Sigmoid colon (tissue), 7 donors: ENCODE data around the gene MTRF1. TPM values are rescaled to one million over a fixed set of nuclear protein-coding genes. Genes with fewer than 3 reads are reported as not detected.

Source experiments
- DNase-seq: peaks from one replicate; pipeline ENCODE4 v3.0.0-alpha.2; 2019
- H3K27ac ChIP-seq, 4 donors: fragments of 200-600 bp; sonication (generic); one replicate each; pipeline ENCODE4 v1.5.1; 2016 to 2019; ENCODE audit warnings: mild to moderate bottlenecking in 1 of 4
- H3K27me3 ChIP-seq, 3 donors: fragments of 200-600 bp; sonication (generic); one replicate each; pipeline ENCODE4 v1.5.1; 2019; ENCODE audit warnings: mild to moderate bottlenecking in 1 of 3
- H3K36me3 ChIP-seq, 4 donors: fragments of 200-600 bp; sonication (generic); one replicate each; pipeline ENCODE4 v1.5.1; 2016 to 2019
- H3K4me1 ChIP-seq, 4 donors: fragments of 200-600 bp; sonication (generic); one replicate each; pipeline ENCODE4 v1.5.1; 2017 to 2019
- H3K4me3 ChIP-seq, 4 donors: fragments of 200-600 bp; sonication (generic); one replicate each; pipeline ENCODE4 v1.5.1; 2017 to 2019; ENCODE audit warnings: mild to moderate bottlenecking in 2 of 4, moderate library complexity in 1 of 4
- H3K9me3 ChIP-seq, 4 donors: fragments of 200-600 bp in 3 of 4; sonication (generic) in 3 of 4; one replicate each; pipeline versions ENCODE4 v1.5.1 to v1.6.1; 2013 to 2019
- EP300 ChIP-seq, 4 donors: sonication (generic); formaldehyde crosslinking; IDR thresholded peaks; one replicate each; pipeline ENCODE4 v1.6.1; 2017; ENCODE audit warnings: antibody characterized with exemption in 4 of 4
- POLR2A ChIP-seq, 2 donors: fragments of 450-650 bp; IDR thresholded peaks; one replicate each; pipeline ENCODE4 v1.6.1; 2016; ENCODE audit warnings: antibody characterized with exemption in 2 of 2, mild to moderate bottlenecking in 2 of 2, moderate library complexity in 2 of 2
- POLR2AphosphoS5 ChIP-seq, 4 donors: sonication (generic); formaldehyde crosslinking; IDR thresholded peaks; one replicate each; pipeline ENCODE4 v1.6.1; 2017; ENCODE audit warnings: antibody characterized with exemption in 4 of 4
- WGBS, 2 donors: extraction: QIAGEN DNeasy Blood & Tissue Kit; methylation state at CpG; one replicate each; pipeline ENCODE4 v1.1.7; 2013; 5-methylcytosine and 5-hydroxymethylcytosine counted together
- intact Hi-C: fragments of 100-400 bp; cut with DNase I; formaldehyde crosslinking; loops from one replicate; pipeline ENCODE4 v1.15.1; 2023
- polyA plus RNA-seq, 3 donors: library from polyadenylated mRNA; stranded (reverse); fragments of 200-250 nt; gene quantifications; one replicate each; pipeline ENCODE4 v1.2.3, GENCODE V29; 2013
- total RNA-seq, 4 donors: library from RNA; depleted of rRNA; stranded (reverse); fragments of >200 nt; gene quantifications; one replicate each; pipeline ENCODE4 v1.1.0, GENCODE V29; 2016
- TF ChIP-seq, protein P1 (sequence below), 4 experiments: fragments of 450-650 bp in 3 of 4; fragments of 200-600 bp in 1 of 4; IDR thresholded peaks; one replicate each; pipeline ENCODE4 v1.5.1; 2016 to 2019; ENCODE audit warnings: antibody characterized with exemption in 4 of 4, mild to moderate bottlenecking in 3 of 4, moderate library complexity in 2 of 4
- donor health status: healthy with polysubstance abuse.
- donor health status: Bipolar disorder and iron deficiency.
- donor health status: healthy.

The MTRF1 gene
- total and polyA plus RNA-seq, 7 donors: 9.0 to 19.9 (median 12.5) TPM

GRCh38 chr13:41200126-41200525, 63.2 kb downstream of the MTRF1 start:
- TF ChIP-seq POLR2A (IDR thresholded peaks at IDR 0.05) (no peak), EP300 (IDR thresholded peaks at IDR 0.05) (no peak), POLR2AphosphoS5 (IDR thresholded peaks at IDR 0.05) (no peak)
- TF ChIP-seq, protein P1, sequence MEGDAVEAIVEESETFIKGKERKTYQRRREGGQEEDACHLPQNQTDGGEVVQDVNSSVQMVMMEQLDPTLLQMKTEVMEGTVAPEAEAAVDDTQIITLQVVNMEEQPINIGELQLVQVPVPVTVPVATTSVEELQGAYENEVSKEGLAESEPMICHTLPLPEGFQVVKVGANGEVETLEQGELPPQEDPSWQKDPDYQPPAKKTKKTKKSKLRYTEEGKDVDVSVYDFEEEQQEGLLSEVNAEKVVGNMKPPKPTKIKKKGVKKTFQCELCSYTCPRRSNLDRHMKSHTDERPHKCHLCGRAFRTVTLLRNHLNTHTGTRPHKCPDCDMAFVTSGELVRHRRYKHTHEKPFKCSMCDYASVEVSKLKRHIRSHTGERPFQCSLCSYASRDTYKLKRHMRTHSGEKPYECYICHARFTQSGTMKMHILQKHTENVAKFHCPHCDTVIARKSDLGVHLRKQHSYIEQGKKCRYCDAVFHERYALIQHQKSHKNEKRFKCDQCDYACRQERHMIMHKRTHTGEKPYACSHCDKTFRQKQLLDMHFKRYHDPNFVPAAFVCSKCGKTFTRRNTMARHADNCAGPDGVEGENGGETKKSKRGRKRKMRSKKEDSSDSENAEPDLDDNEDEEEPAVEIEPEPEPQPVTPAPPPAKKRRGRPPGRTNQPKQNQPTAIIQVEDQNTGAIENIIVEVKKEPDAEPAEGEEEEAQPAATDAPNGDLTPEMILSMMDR (IDR thresholded peaks at IDR 0.05): no peak
- 93 to 94% methylated on average over 4 of the region's 4 CpGs for WGBS, 2 donors
- DNase-seq: no peak
- no peak overlapping the region for H3K27ac ChIP-seq
- H3K4me1 ChIP-seq: no peaks in the 10 kb centered on the region
- no peak overlapping the region for H3K4me3 ChIP-seq
- no peaks in the 10 kb centered on the region for H3K9me3 ChIP-seq
- intact Hi-C loops: no loop called here
- H3K27me3 ChIP-seq: no peaks in the 10 kb centered on the region
- no peaks in the 10 kb centered on the region for H3K36me3 ChIP-seq

- Histone ChIP-seq H3K4me1 (no peaks in the 10 kb centered on the region), H3K9me3 (no peaks in the 10 kb centered on the region), H3K27me3 (no peaks in the 10 kb centered on the region), H3K36me3 (no peaks in the 10 kb centered on the region), H3K27ac (no peak overlapping the region), H3K4me3 (no peak overlapping the region)
- TF ChIP-seq POLR2AphosphoS5 (IDR thresholded peaks at IDR 0.05): no peak
- TF ChIP-seq EP300 (IDR thresholded peaks at IDR 0.05): no peak
- no peak for TF ChIP-seq POLR2A (IDR thresholded peaks at IDR 0.05)
- TF ChIP-seq, protein P1 (IDR thresholded peaks at IDR 0.05): no peak
- DNase-seq: no peak
- 68 to 85% methylated on average over 2 of the region's 2 CpGs for WGBS, 2 donors
- intact Hi-C loops: loop anchor here (5.0 to 10.0 kb wide), 2 partner anchors 63 to 275 kb away; partner anchors contain the start of gene MTRF1
These were observed 63.9 kb downstream of the MTRF1 start for GRCh38 chr13:41199526-41199925.

DNA sequence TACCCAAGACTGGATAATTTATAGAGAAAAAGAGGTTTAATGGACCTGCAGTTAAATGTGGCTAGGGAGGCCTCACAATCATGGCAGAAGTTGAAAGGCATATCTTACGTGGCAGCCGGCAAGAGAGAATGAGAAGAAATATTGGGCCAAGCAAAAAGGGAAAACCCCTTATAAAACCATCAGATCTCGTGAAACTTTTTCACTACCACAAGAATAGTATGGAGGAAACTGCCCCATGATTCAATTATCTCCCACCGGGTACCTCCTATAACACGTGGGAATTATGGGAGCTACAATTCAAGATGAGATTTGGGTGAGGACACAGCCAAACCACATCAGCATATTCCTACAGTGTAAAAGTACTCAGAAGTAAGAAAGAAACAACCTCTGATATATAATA, 64.3 kb downstream of the MTRF1 start:
- Histone ChIP-seq H3K4me3 (no peak overlapping the region), H3K27ac (no peak overlapping the region), H3K27me3 (no peaks in the 10 kb centered on the region), H3K9me3 (no peaks in the 10 kb centered on the region), H3K36me3 (no peaks in the 10 kb centered on the region), H3K4me1 (peaks cover 0 to under 1% (median 0%) of the 10 kb centered on the region in 4 donors)
- no peak for TF ChIP-seq POLR2AphosphoS5 (IDR thresholded peaks at IDR 0.05)
- TF ChIP-seq POLR2A (IDR thresholded peaks at IDR 0.05): no peak
- no peak for TF ChIP-seq EP300 (IDR thresholded peaks at IDR 0.05)
- TF ChIP-seq, protein P1 (IDR thresholded peaks at IDR 0.05): no peak
- WGBS, 2 donors: 48 to 82% methylated on average over 5 of the region's 5 CpGs
- no peak for DNase-seq
- intact Hi-C loops: loop anchor here (5.0 to 10.0 kb wide), 2 partner anchors 63 to 274 kb away; partner anchors contain the start of gene MTRF1

GRCh38 chr13:41196620-41197019, 66.8 kb downstream of the MTRF1 start:
- Histone ChIP-seq H3K9me3 (no peaks in the 10 kb centered on the region), H3K27me3 (no peaks in the 10 kb centered on the region), H3K4me3 (no peak overlapping the region), H3K4me1 (peaks cover 0 to 24% (median 20%) of the 10 kb centered on the region in 4 donors), H3K36me3 (no peaks in the 10 kb centered on the region), H3K27ac (no peak overlapping the region)
- intact Hi-C loops: loop anchor here (5.0 to 10.0 kb wide), 2 partner anchors 66 to 272 kb away; partner anchors contain the start of gene MTRF1
- DNase-seq: no peak
- TF ChIP-seq EP300 (IDR thresholded peaks at IDR 0.05): no peak
- TF ChIP-seq, protein P1 (IDR thresholded peaks at IDR 0.05): no peak
- no peak for TF ChIP-seq POLR2AphosphoS5 (IDR thresholded peaks at IDR 0.05)
- TF ChIP-seq POLR2A (IDR thresholded peaks at IDR 0.05): no peak
- 63 to 76% methylated on average over 2 of the region's 2 CpGs for WGBS, 2 donors

- intact Hi-C loops: loop anchor here (5.0 to 10.0 kb wide), 2 partner anchors 66 to 271 kb away; partner anchors contain the start of gene MTRF1
- no peak for DNase-seq
- Histone ChIP-seq H3K4me3 (no peak overlapping the region), H3K9me3 (no peaks in the 10 kb centered on the region), H3K27ac (no peak overlapping the region), H3K4me1 (peaks cover 0 to 30% (median 22%) of the 10 kb centered on the region in 4 donors), H3K27me3 (no peaks in the 10 kb centered on the region), H3K36me3 (no peaks in the 10 kb centered on the region)
- TF ChIP-seq POLR2AphosphoS5 (IDR thresholded peaks at IDR 0.05) (no peak), POLR2A (IDR thresholded peaks at IDR 0.05) (no peak), EP300 (IDR thresholded peaks at IDR 0.05) (no peak)
- TF ChIP-seq, protein P1 (IDR thresholded peaks at IDR 0.05): no peak
These were observed 67.4 kb downstream of the MTRF1 start for GRCh38 chr13:41196011-41196410.
